GM21367 (cell line): Measurements from ENCODE around the gene ZNF578.
"Not testable (repeated sequence)": the region's sequence is repeated elsewhere in the genome, so short reads cannot be mapped to it uniquely, and the experiment has no call there.

ENCODE experiments used
- ATAC-seq: cut with Tn5 transposase; IDR thresholded peaks from one replicate; pipeline ENCODE4 v1.9.1; 2021; ENCODE audit not compliant: unreplicated experiment

Gene ZNF578

DNA sequence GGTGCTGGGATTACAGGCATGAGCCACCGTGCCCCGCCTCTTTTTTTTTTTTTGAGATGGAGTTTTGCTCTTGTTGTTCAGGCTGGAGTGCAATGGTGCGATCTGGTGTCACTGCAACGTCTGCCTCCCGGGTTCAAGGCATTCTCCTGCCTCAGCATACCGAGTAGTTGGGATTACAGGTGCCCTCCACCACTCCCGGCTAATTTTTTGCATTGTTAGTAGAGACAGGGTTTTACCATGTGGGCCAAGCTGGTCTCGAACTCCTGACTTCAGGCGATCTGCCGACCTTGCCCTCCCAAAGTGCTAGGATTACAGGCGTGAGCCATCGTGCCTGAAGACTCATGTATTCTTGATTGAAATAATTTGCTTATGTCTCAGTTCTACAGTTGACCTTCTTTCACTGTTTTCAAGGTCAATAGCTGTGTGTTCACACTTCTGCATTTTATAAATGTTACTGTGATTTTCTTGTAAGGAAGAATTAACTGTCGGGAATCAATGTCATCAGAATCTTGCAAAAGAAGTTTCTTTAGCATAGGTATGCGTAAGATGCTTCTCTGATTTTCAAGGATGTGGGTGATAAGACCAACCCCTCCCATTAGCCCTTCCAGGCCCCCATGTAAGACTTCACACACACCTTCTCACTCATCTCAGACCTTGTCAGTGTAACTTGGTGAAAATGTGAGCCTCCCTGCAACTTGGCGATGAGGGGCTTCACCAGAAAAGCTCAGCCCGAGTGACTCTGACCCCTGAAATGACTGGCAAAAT, 104.1 kb downstream of the ZNF578 start:
- ATAC-seq: no peak

DNA sequence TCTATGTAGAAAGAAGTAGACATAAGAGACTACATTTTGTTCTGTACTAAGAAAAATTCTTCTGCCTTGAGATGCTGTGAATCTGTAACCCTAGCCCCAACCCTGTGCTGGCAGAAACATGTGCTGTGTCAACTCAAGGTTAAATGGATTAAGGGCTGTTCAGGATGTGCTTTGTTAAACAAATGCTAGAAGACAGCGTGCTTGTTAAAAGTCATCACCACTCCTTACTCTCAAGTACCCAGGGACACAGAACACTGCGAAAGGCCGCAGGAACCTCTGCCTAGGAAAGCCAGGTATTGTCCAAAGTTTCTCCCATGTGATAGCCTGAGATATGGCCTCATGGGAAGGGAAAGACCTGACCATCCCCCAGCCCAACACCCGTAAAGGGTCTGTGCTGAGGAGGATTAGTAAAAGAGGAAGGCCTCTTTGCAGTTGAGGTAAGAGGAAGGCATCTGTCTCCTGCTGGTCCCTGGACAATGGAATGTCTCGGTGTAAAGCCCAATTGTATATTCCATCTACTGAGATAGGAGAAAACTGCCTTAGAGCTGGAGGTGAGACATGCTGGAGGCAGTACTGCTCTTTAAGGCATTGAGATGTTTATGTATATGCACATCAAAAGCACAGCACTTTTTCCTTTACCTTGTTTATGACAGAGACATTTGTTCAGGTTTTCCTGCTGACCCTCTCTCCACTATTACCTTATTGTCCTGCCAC, 105.5 kb downstream of the ZNF578 start:
- ATAC-seq: not testable (repeated sequence)

- not testable (repeated sequence) for ATAC-seq
Observed at GRCh38 chr19:52561611-52562010, 108.3 kb downstream of the ZNF578 start.
